Neural progenitor cell (in vitro differentiated cells): ENCODE data around the gene PDLIM1. TPM values are rescaled to one million over a fixed set of nuclear protein-coding genes. Genes with fewer than 3 reads are reported as not detected.

Experiments used
- DNase-seq: peaks from one replicate; pipeline ENCODE4 v3.0.0-alpha.2; 2016; ENCODE audit warnings: low spot score
- H2AFZ ChIP-seq: fragments of 200-600 bp; sonication (generic); replicated peaks from 2 replicates; pipeline ENCODE4 v1.6.1; 2016; ENCODE audit warnings: antibody characterized with exemption
- H3F3A ChIP-seq: fragments of 200-600 bp; sonication (generic); 2 replicates; pipeline ENCODE4 v1.6.1; 2016; ENCODE audit warnings: antibody characterized with exemption, low read depth
- H3K27ac ChIP-seq: fragments of 200-600 bp; sonication (generic); 2 replicates; pipeline ENCODE4 v1.5.1; 2016; ENCODE audit warnings: mild to moderate bottlenecking
- H3K27me3 ChIP-seq: fragments of 200-600 bp; sonication (generic); 2 replicates; pipeline ENCODE4 v1.6.1; 2016; ENCODE audit warnings: mild to moderate bottlenecking, moderate library complexity
- H3K36me3 ChIP-seq: fragments of 200-600 bp; sonication (generic); 2 replicates; pipeline ENCODE4 v1.5.1; 2016
- H3K4me1 ChIP-seq: fragments of 200-600 bp; sonication (generic); 2 replicates; pipeline ENCODE4 v1.6.1; 2016; ENCODE audit warnings: mixed run types
- H3K4me2 ChIP-seq: fragments of 200-600 bp; sonication (generic); 2 replicates; pipeline ENCODE4 v1.6.1; 2016
- H3K4me3 ChIP-seq: fragments of 200-600 bp; sonication (generic); 2 replicates; pipeline ENCODE4 v1.5.1; 2016
- H3K79me2 ChIP-seq: fragments of 200-600 bp; sonication (generic); 2 replicates; pipeline ENCODE4 v1.6.1; 2016; ENCODE audit warnings: low read depth
- H3K9ac ChIP-seq: fragments of 200-600 bp; sonication (generic); 2 replicates; pipeline ENCODE4 v1.6.1; 2016
- H3K9me3 ChIP-seq: fragments of 200-600 bp; sonication (generic); 2 replicates; pipeline ENCODE4 v1.5.1; 2016; ENCODE audit warnings: low read depth
- H4K20me1 ChIP-seq: fragments of 200-600 bp; sonication (generic); 2 replicates; pipeline ENCODE4 v1.6.1; 2016; ENCODE audit warnings: low read depth
- H3K27ac Mint-ChIP-seq: 3 replicates; pipeline ENCODE4 v1.8.0; 2021; ENCODE audit warnings: mixed read lengths
- H3K27me3 Mint-ChIP-seq: 2 replicates; pipeline ENCODE4 v1.8.0; 2022; ENCODE audit warnings: low read depth, mild to moderate bottlenecking, inconsistent platforms, moderate library complexity, mixed read lengths; ENCODE audit not compliant: insufficient read depth
- H3K36me3 Mint-ChIP-seq: 3 replicates; pipeline ENCODE4 v1.8.0; 2021; ENCODE audit warnings: mixed read lengths
- H3K4me1 Mint-ChIP-seq: 3 replicates; pipeline ENCODE4 v1.8.0; 2021; ENCODE audit warnings: mixed read lengths
- H3K4me3 Mint-ChIP-seq: 3 replicates; pipeline ENCODE4 v1.8.0; 2021; ENCODE audit warnings: mild to moderate bottlenecking, moderate library complexity, mixed read lengths
- H3K9me3 Mint-ChIP-seq: 3 replicates; pipeline ENCODE4 v1.8.0; 2020; ENCODE audit warnings: mixed read lengths
- EZH2 ChIP-seq: fragments of 200-600 bp; sonication (generic); IDR thresholded peaks from 2 replicates; pipeline ENCODE4 v1.6.1; 2017; ENCODE audit warnings: antibody characterized with exemption, mild to moderate bottlenecking, moderate library complexity
- EZH2phosphoT487 ChIP-seq: fragments of 200-600 bp; sonication (generic); IDR thresholded peaks from 2 replicates; pipeline ENCODE4 v1.6.1; 2017; ENCODE audit warnings: antibody characterized with exemption
- total RNA-seq: library from RNA; depleted of rRNA; stranded (reverse); fragments of >200 nt; gene quantifications from 2 replicates; pipeline ENCODE4 v1.2.3, GENCODE V29; 2015; ENCODE audit warnings: low replicate concordance
- TF ChIP-seq, protein P1 (sequence below): fragments of 200-600 bp; sonication (generic); IDR thresholded peaks from 2 replicates; pipeline ENCODE4 v1.5.1; 2017; ENCODE audit warnings: antibody characterized with exemption, mild to moderate bottlenecking

PDLIM1 gene
- total RNA-seq, 1 donor from 2014 or later = 4.6 TPM

DNA sequence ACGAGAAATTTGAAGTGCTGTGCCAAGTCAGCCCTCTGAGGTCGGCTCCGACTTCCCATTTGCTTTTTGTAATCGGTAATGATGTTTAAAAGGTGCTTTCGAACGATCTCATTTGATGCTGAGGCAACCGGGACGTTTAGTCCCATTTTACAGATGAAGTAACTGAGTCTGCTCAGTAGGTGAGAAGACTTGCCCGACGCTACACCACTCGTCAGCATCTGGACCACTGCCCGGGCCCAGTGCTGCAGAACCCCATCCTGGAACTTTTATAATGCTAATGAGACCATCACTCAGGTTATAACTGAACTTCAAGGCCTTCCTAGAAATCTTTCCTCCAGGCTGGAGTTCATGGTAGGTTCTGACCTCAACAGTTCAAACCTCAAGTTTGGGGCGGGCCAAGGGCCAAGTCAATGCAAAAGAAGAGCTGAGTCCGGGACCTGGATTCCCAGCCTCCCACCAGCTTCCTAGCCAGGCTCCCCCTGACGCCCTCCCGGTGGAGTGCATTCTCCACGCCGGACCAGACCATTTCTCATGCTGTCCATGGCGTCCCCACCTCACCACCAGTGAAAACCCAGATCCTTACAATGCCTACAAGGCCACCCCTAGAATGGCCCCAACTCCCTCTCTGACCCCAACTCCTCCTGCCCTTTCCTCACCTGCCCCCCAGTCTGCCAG is 699 bp upstream of the PDLIM1 start:
- TF ChIP-seq, protein P1, sequence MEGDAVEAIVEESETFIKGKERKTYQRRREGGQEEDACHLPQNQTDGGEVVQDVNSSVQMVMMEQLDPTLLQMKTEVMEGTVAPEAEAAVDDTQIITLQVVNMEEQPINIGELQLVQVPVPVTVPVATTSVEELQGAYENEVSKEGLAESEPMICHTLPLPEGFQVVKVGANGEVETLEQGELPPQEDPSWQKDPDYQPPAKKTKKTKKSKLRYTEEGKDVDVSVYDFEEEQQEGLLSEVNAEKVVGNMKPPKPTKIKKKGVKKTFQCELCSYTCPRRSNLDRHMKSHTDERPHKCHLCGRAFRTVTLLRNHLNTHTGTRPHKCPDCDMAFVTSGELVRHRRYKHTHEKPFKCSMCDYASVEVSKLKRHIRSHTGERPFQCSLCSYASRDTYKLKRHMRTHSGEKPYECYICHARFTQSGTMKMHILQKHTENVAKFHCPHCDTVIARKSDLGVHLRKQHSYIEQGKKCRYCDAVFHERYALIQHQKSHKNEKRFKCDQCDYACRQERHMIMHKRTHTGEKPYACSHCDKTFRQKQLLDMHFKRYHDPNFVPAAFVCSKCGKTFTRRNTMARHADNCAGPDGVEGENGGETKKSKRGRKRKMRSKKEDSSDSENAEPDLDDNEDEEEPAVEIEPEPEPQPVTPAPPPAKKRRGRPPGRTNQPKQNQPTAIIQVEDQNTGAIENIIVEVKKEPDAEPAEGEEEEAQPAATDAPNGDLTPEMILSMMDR = no peak
- TF ChIP-seq EZH2 (no peak), EZH2phosphoT487 (no peak)
- no peak overlapping the region for H3K27ac ChIP-seq
- H3K27ac Mint-ChIP-seq = peak overlapping the region; percentile 37
- H3K9ac ChIP-seq = no peak overlapping the region
- no peaks in the 10 kb centered on the region for H4K20me1 ChIP-seq
- peak overlapping the region; percentile 99 for H3K4me2 ChIP-seq
- peak overlapping the region; percentile 86 for H3K4me3 Mint-ChIP-seq
- H3K9me3 ChIP-seq = no peaks in the 10 kb centered on the region
- peaks cover 6% of the 10 kb centered on the region for H3K9me3 Mint-ChIP-seq
- H3K27me3 Mint-ChIP-seq = peaks cover 37% of the 10 kb centered on the region
- no peaks in the 10 kb centered on the region for H3K36me3 Mint-ChIP-seq
- H3F3A ChIP-seq = peaks cover 17% of the 10 kb centered on the region
- H2AFZ ChIP-seq = no peak overlapping the region
- H3K4me1 ChIP-seq = peaks cover 22% of the 10 kb centered on the region
- H3K79me2 ChIP-seq = peaks cover 3% of the 10 kb centered on the region
- H3K27me3 ChIP-seq = peaks cover 79% of the 10 kb centered on the region
- H3K36me3 ChIP-seq = no peaks in the 10 kb centered on the region
- peaks cover 8% of the 10 kb centered on the region for H3K4me1 Mint-ChIP-seq
- peak overlapping the region; percentile 96 for H3K4me3 ChIP-seq
- DNase-seq = no peak

DNA sequence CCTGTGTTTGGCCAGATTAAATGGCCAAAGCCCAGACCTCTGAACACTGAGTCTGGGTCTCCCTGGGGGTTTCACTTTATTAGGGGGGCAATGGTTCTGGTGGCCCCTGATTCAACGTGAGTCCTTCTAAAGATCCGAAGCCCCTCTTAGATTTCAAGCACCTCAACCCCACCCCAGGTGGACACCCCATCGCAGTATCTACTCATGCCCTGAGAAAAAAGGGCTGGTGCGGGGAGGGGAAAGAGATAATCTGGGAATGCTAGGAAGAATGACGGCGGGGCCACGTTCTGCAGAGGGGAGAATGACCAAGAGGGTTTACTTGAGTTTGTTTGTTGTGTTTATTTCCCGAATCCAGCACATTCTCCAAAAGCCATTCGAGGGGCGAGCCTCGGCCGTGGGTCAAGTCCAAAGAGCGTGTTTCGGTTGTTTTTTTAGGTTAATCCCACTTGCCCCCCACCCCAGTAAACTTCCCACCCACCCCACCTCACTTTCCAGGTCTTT is 832 bp downstream of the PDLIM1 start:
- H3K36me3 ChIP-seq = no peaks in the 10 kb centered on the region
- H3F3A ChIP-seq = peaks cover 12% of the 10 kb centered on the region
- H3K9ac ChIP-seq = no peak overlapping the region
- H3K4me1 ChIP-seq = peaks cover 17% of the 10 kb centered on the region
- Mint-ChIP-seq H3K4me1 (peaks cover 8% of the 10 kb centered on the region), H3K4me3 (peak overlapping the region; percentile 89), H3K27ac (no peak overlapping the region), H3K36me3 (no peaks in the 10 kb centered on the region), H3K9me3 (peaks cover 6% of the 10 kb centered on the region), H3K27me3 (peaks cover 33% of the 10 kb centered on the region)
- H2AFZ ChIP-seq = peak overlapping the region; percentile 100
- TF ChIP-seq EZH2phosphoT487 (no peak), EZH2 (peak; percentile 51)
- no peak for DNase-seq
- peaks cover 3% of the 10 kb centered on the region for H3K79me2 ChIP-seq
- H3K4me2 ChIP-seq = peak overlapping the region; percentile 99
- peak overlapping the region; percentile 96 for H3K4me3 ChIP-seq
- peaks cover 64% of the 10 kb centered on the region for H3K27me3 ChIP-seq
- H3K9me3 ChIP-seq = no peaks in the 10 kb centered on the region
- H4K20me1 ChIP-seq = no peaks in the 10 kb centered on the region
- no peak overlapping the region for H3K27ac ChIP-seq

DNA sequence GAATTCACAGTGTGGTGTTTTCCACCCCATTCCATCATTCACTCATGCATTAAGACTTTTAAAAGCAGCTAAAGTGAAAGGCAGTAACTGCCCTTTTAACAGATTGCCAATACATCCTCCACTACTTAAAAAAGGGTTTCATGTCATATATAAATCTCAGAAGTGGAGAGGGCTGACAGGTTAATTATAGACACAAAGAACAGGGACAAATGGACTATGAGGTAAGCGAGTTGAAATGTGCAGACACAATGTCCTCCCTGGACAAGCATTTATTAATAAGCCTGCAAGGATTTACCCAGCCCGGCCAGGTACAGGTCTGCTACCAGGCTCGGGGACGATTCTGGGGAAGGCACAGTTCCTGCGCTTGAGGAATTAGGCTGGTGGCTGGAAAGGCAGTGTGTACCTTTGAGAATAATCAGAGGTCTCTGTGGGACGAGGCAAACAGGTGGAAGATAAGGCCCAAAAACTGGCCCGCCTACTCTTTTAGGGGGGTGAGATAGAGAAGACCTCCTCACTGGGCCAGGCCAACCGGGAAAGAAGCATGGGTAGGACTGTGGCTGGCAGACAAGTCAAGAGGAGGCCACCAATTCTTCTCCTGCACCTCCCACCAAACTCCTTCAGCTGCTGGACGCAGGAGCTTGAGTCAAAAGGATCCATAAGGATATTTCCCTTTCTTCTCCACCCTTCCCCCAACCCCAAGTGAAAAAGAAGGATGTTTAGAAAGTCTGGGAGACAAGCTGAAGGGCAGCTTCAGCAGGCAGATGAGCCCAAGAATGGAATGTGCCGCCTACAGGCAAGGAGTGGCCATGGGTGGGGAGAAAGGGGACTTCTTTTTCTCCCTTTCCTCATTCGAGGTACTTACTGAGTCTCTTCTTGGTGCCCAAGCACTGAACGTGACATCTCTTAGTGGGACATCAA is 1.5 kb downstream of the PDLIM1 start:
- no peaks in the 10 kb centered on the region for H4K20me1 ChIP-seq
- no peaks in the 10 kb centered on the region for H3K9me3 ChIP-seq
- Mint-ChIP-seq H3K36me3 (no peaks in the 10 kb centered on the region), H3K27me3 (peaks cover 30% of the 10 kb centered on the region), H3K4me1 (peaks cover 8% of the 10 kb centered on the region), H3K27ac (no peak overlapping the region), H3K4me3 (peak overlapping the region; percentile 89), H3K9me3 (peaks cover 6% of the 10 kb centered on the region)
- H3K4me1 ChIP-seq = peaks cover 13% of the 10 kb centered on the region
- no peaks in the 10 kb centered on the region for H3K36me3 ChIP-seq
- H3K27me3 ChIP-seq = peaks cover 57% of the 10 kb centered on the region
- H3F3A ChIP-seq = peaks cover 12% of the 10 kb centered on the region
- DNase-seq = peak; percentile 40
- TF ChIP-seq, protein P1 = peak; percentile 30
- TF ChIP-seq EZH2 (no peak), EZH2phosphoT487 (peak; percentile 14)
- H3K9ac ChIP-seq = no peak overlapping the region
- peak overlapping the region; percentile 96 for H3K4me3 ChIP-seq
- H3K27ac ChIP-seq = no peak overlapping the region
- H3K79me2 ChIP-seq = peaks cover 3% of the 10 kb centered on the region
- no peak overlapping the region for H2AFZ ChIP-seq
- H3K4me2 ChIP-seq = peak overlapping the region; percentile 99
